NCI-H1417 (cell line): ENCODE measurements around the gene MEMO1.
"Not testable (repeated sequence)": the region's sequence is repeated elsewhere in the genome, so short reads cannot be mapped to it uniquely, and the experiment has no call there.

Experiments
- DNase-seq, 3 experiments: peaks; one replicate each; lab custom pipeline; 2025; lab: John Stamatoyannopoulos, UW

The MEMO1 gene

GRCh38 chr2:32010670-32011484, at the start of gene MEMO1:
MEMO1 (minus strand) TSS chr2:32011008; CDS start chr2:32010247, 761 bp downstream.
- DNase-seq = peak; percentile 95 to 98 (median 98)

GRCh38 chr2:32060266-32060665, 49.5 kb upstream of the MEMO1 start:
- no peak for DNase-seq

- DNase-seq = no peak
These were observed 47.3 kb upstream of the MEMO1 start for GRCh38 chr2:32058130-32058529.

- DNase-seq = not testable (repeated sequence)
These were observed 43.8 kb upstream of the MEMO1 start for GRCh38 chr2:32054583-32054982.

- DNase-seq = no peak
These were observed 41.1 kb upstream of the MEMO1 start for GRCh38 chr2:32051836-32052439.

GRCh38 chr2:32043561-32043960, 32.8 kb upstream of the MEMO1 start:
- no peak for DNase-seq

- peak; percentile 95 to 97 (median 95) for DNase-seq
These were observed 28.8 kb upstream of the MEMO1 start, which contains the start of gene DPY30 for GRCh38 chr2:32039447-32040219. DPY30 (minus strand) TSS chr2:32039805; CDS start chr2:32039456, 349 bp downstream.

- DNase-seq = not testable (repeated sequence)
These were observed 23.5 kb upstream of the MEMO1 start for GRCh38 chr2:32034198-32034887.

GRCh38 chr2:32018789-32019482, 8.1 kb upstream of the MEMO1 start:
- not testable (repeated sequence) for DNase-seq

- DNase-seq = no peak
These were observed 2.1 kb upstream of the MEMO1 start for GRCh38 chr2:32012872-32013271.

GRCh38 chr2:32011485-32011960, 715 bp upstream of the MEMO1 start:
- no peak for DNase-seq

GRCh38 chr2:32010280-32010669, 533 bp downstream of the MEMO1 start:
- DNase-seq = peak in 2 of 3 experiments; percentile 54 to 70

GRCh38 chr2:32009516-32010256, 1.1 kb downstream of the MEMO1 start:
- peak; percentile 26 to 76 (median 73) for DNase-seq

GRCh38 chr2:32008805-32009515, 1.8 kb downstream of the MEMO1 start:
- DNase-seq = peak in 2 of 3 experiments; percentile 23 to 76

GRCh38 chr2:32007121-32007391, 3.8 kb downstream of the MEMO1 start:
- DNase-seq = no peak

- no peak for DNase-seq
These were observed 5.3 kb downstream of the MEMO1 start for GRCh38 chr2:32005371-32005976.

GRCh38 chr2:32003791-32004190, 7.0 kb downstream of the MEMO1 start:
- DNase-seq = no peak

GRCh38 chr2:32002406-32002805, 8.4 kb downstream of the MEMO1 start:
- no peak for DNase-seq

GRCh38 chr2:31999438-31999837, 11.4 kb downstream of the MEMO1 start:
- DNase-seq = no peak
